Endothelial cell of umbilical vein (primary cell): Measurements from ENCODE around the gene USH2A. TPM values are rescaled to one million over a fixed set of nuclear protein-coding genes. Genes with fewer than 3 reads are reported as not detected.

ENCODE experiments used
- BruUV-seq: library from RNA; stranded (reverse); fragments of 400-500 nt; replicated peaks from 2 replicates; lab custom pipeline; 2021; lab: Mats Ljungman, UMichigan
- CTCF ChIA-PET: fragments of 300-600, 350-600 bp; sonication (Branson Sonifier 250); formaldehyde crosslinking; loops from one replicate; lab custom pipeline; 2021; ENCODE audit warnings: antibody characterized with exemption, inconsistent platforms; lab: Charles Lee
- POLR2A ChIA-PET: fragments of 300-600, 350-600 bp; sonication (Branson Sonifier 250); formaldehyde crosslinking; loops from one replicate; lab custom pipeline; 2021; ENCODE audit warnings: antibody characterized with exemption, inconsistent platforms; lab: Charles Lee
- DNase-seq: peaks from one replicate; pipeline ENCODE4 v3.0.0-alpha.2; 2011; ENCODE audit warnings: low read depth, low spot score
- FAIRE-seq: peaks from 2 replicates; lab custom pipeline; 2011; peaks lifted over from hg19 to GRCh38; lab: Jason Lieb, UNC
- H2AFZ ChIP-seq: 2 replicates; pipeline ENCODE4 v1.6.0; 2012; ENCODE audit warnings: low read depth, low read length, control low read depth, inconsistent platforms
- H3K27ac ChIP-seq: 2 replicates; pipeline ENCODE4 v1.5.1; 2011; ENCODE audit warnings: low read depth, mild to moderate bottlenecking, control low read depth, low read length, moderate library complexity; ENCODE audit not compliant: insufficient read depth
- H3K27me3 ChIP-seq, 2 experiments: 2 replicates each; pipeline versions ENCODE4 v1.6.0 to v1.6.1; 2011; ENCODE audit warnings: low read length in 2 of 2, mixed read lengths in 1 of 2; ENCODE audit not compliant: control insufficient read depth in 2 of 2, insufficient read depth in 2 of 2
- H3K36me3 ChIP-seq, 2 experiments: 2 replicates in 1 of 2; 3 replicates in 1 of 2; pipeline ENCODE4 v1.5.1; 2011; ENCODE audit warnings: low read length in 2 of 2, mild to moderate bottlenecking in 1 of 2, moderate library complexity in 1 of 2; ENCODE audit not compliant: control insufficient read depth in 2 of 2, insufficient read depth in 2 of 2; ENCODE audit errors: extremely low read depth in 1 of 2
- H3K4me1 ChIP-seq: 3 replicates; pipeline ENCODE4 v1.5.1; 2011; ENCODE audit warnings: mild to moderate bottlenecking, low read length; ENCODE audit not compliant: control insufficient read depth, insufficient read depth; ENCODE audit errors: extremely low read depth
- H3K4me2 ChIP-seq: 2 replicates; pipeline ENCODE4 v1.6.1; 2011; ENCODE audit warnings: low read length, control low read depth, mixed read lengths; ENCODE audit not compliant: insufficient read depth
- H3K4me3 ChIP-seq, 3 experiments: fragments of 200-600 bp in 1 of 3; sonication (generic), shearing (Covaris generic) in 1 of 3; replicated peaks in 1 of 3; 2 replicates each; pipeline ENCODE4 v1.5.1; 2011 to 2016; ENCODE audit warnings: control low read depth in 3 of 3, low read length in 3 of 3, mild to moderate bottlenecking in 2 of 3, inconsistent platforms in 1 of 3, low read depth in 1 of 3, moderate library complexity in 1 of 3; ENCODE audit not compliant: insufficient read depth in 1 of 3
- H3K79me2 ChIP-seq: 2 replicates; pipeline ENCODE4 v1.6.0; 2012; ENCODE audit warnings: low read length, inconsistent platforms; ENCODE audit not compliant: control insufficient read depth, insufficient read depth
- H3K9ac ChIP-seq: replicated peaks from 2 replicates; pipeline ENCODE3; 2011; ENCODE audit warnings: low read length, control low read depth; ENCODE audit not compliant: insufficient read depth; ENCODE audit errors: extremely low read depth
- H3K9me1 ChIP-seq: replicated peaks from 3 replicates; pipeline ENCODE4 v1.6.0; 2011; ENCODE audit warnings: mild to moderate bottlenecking, low read length; ENCODE audit not compliant: control insufficient read depth, insufficient read depth; ENCODE audit errors: extremely low read depth
- H3K9me3 ChIP-seq: replicated peaks from 2 replicates; pipeline ENCODE4 v1.5.1; 2012; ENCODE audit warnings: low read length, inconsistent platforms; ENCODE audit not compliant: control insufficient read depth, insufficient read depth
- H4K20me1 ChIP-seq: replicated peaks from 2 replicates; pipeline ENCODE3; 2011; ENCODE audit warnings: mild to moderate bottlenecking, low read length; ENCODE audit not compliant: control insufficient read depth, insufficient read depth; ENCODE audit errors: extremely low read depth
- CTCF ChIP-seq, 2 donors: IDR thresholded peaks; 1 replicate in 1 of 2; 2 replicates in 1 of 2; pipeline ENCODE4 v1.5.1; 2011; ENCODE audit warnings: low read length in 2 of 2, mild to moderate bottlenecking in 2 of 2, moderate library complexity in 2 of 2, control low read depth in 1 of 2, inconsistent platforms in 1 of 2, low read depth in 1 of 2; ENCODE audit not compliant: insufficient read depth in 1 of 2; ENCODE audit errors: extremely low read depth in 1 of 2
- EZH2 ChIP-seq: IDR thresholded peaks from 2 replicates; pipeline ENCODE4 v1.6.1; 2012; ENCODE audit warnings: borderline replicate concordance, low read depth, mild to moderate bottlenecking, moderate library complexity, low read length, inconsistent platforms; ENCODE audit not compliant: severe bottlenecking
- FOS ChIP-seq: IDR thresholded peaks from 2 replicates; pipeline ENCODE4 v1.6.1; 2011; ENCODE audit warnings: mild to moderate bottlenecking, low read length, moderate library complexity, borderline replicate concordance; ENCODE audit not compliant: insufficient read depth
- GATA2 ChIP-seq: IDR thresholded peaks from 2 replicates; pipeline ENCODE4 v1.7.0; 2011; ENCODE audit warnings: low read depth, mild to moderate bottlenecking, moderate library complexity, mixed read lengths, low read length; ENCODE audit not compliant: insufficient read length, insufficient read depth
- JUN ChIP-seq: IDR thresholded peaks from 2 replicates; pipeline ENCODE4 v1.6.1; 2011; ENCODE audit warnings: borderline replicate concordance, low read depth; ENCODE audit not compliant: insufficient read length, insufficient read depth
- MAX ChIP-seq: IDR thresholded peaks from 2 replicates; pipeline ENCODE4 v1.6.1; 2011; ENCODE audit not compliant: insufficient read depth, insufficient read length
- MYC ChIP-seq: IDR thresholded peaks from one replicate; pipeline ENCODE4 v1.6.1; 2011; ENCODE audit warnings: mild to moderate bottlenecking, low read depth, low read length
- POLR2A ChIP-seq: IDR thresholded peaks from 2 replicates; pipeline ENCODE4 v1.6.1; 2012; ENCODE audit warnings: low read depth, mild to moderate bottlenecking, control low read depth, low read length
- POLR2AphosphoS5 ChIP-seq: IDR thresholded peaks from 2 replicates; pipeline ENCODE4 v1.6.1; 2012; ENCODE audit warnings: low read depth, mild to moderate bottlenecking, control low read depth, low read length, moderate library complexity; ENCODE audit not compliant: insufficient read depth
- dilution Hi-C: fragments of 300-500 bp; cut with MboI; formaldehyde crosslinking; loops from one replicate; pipeline ENCODE4 v1.15.0; 2019; ENCODE audit warnings: low sequenced_read_pairs; ENCODE audit not compliant: extremely low pct_ligation_motif_present
- intact Hi-C: fragments of 100-400 bp; cut with micrococcal nuclease; formaldehyde crosslinking; loops from one replicate; pipeline ENCODE4 v1.10.0; 2022
- polyA plus RNA-seq, 4 experiments: library from polyadenylated mRNA; depleted of rRNA in 3 of 4; stranded (reverse) in 3 of 4; unstranded in 1 of 4; fragments of >200 nt; gene quantifications; 2 replicates each; pipeline versions ENCODE4 v1.2.1 to v1.2.3, GENCODE V29; 2011 to 2012; ENCODE audit warnings: missing spikeins in 1 of 4
- total RNA-seq: library from RNA; stranded (reverse); gene quantifications from 2 replicates; pipeline ENCODE4 v1.2.3, GENCODE V29; 2021

Gene USH2A
- total and polyA plus RNA-seq, 2 donors (not counting 3 experiments of a cell fraction or from before 2014, with no cell fraction given), result not detected

- Histone ChIP-seq H4K20me1 (no peaks in the 10 kb centered on the region), H3K27me3 (no peaks in the 10 kb centered on the region), H3K4me3 (no peak overlapping the region), H2AFZ (no peak overlapping the region), H3K27ac (no peak overlapping the region), H3K9me3 (no peaks in the 10 kb centered on the region), H3K9ac (no peak overlapping the region), H3K4me2 (no peak overlapping the region), H3K36me3 (no peaks in the 10 kb centered on the region), H3K79me2 (no peaks in the 10 kb centered on the region), H3K9me1 (no peaks in the 10 kb centered on the region), H3K4me1 (no peaks in the 10 kb centered on the region)
- dilution Hi-C loops, result no loop called here
- intact Hi-C loops, result no loop called here
- ChIA-PET CTCF (no interaction called here), POLR2A (no interaction called here)
- no TSS peak for BruUV-seq
- DNase-seq, result no peak
- no peak for TF ChIP-seq MAX
- no peak for TF ChIP-seq MYC
- TF ChIP-seq EZH2, result no peak
- TF ChIP-seq POLR2AphosphoS5, result no peak
- TF ChIP-seq JUN, result no peak
- no peak for TF ChIP-seq POLR2A
- TF ChIP-seq GATA2, result no peak
- no peak for TF ChIP-seq FOS
- TF ChIP-seq CTCF (IDR thresholded peaks at IDR 0.05; ENCODE audit: extremely low read depth in 1 of 2, insufficient read depth in 1 of 2, low read depth in 1 of 2, low read length in 2 of 2), result no peak
- FAIRE-seq, result no peak
Measured at GRCh38 chr1:215679231-215679630, 744.0 kb downstream of the USH2A start.
